Lung (tissue), 12 donors: Measurements from ENCODE around the gene SLC26A3. TPM values are rescaled to one million over a fixed set of nuclear protein-coding genes. Genes with fewer than 3 reads are reported as not detected.
A peak's percentile ranks its signal among the peaks of the same experiment; 100 is the strongest.

ENCODE experiments used
- ATAC-seq: fragments of 200-7000 bp; cut with Tn5 transposase; one replicate; pipeline ENCODE4 v1.9.1; 2020; ENCODE audit warnings: moderate number of reproducible peaks; ENCODE audit not compliant: insufficient read depth, low FRiP score
- DNase-seq, 3 donors: peaks; one replicate each; pipeline ENCODE4 v3.0.0-alpha.2; 2013 to 2017
- H3K27ac ChIP-seq, 2 donors: one replicate each; pipeline ENCODE4 v1.5.1; 2013; ENCODE audit warnings: mild to moderate bottlenecking in 2 of 2, moderate library complexity in 2 of 2, control low read depth in 1 of 2, inconsistent platforms in 1 of 2, low read depth in 1 of 2, low read length in 1 of 2
- H3K27me3 ChIP-seq, 3 donors: one replicate each; pipeline ENCODE4 v1.5.1; 2013; ENCODE audit warnings: low read length in 2 of 3; ENCODE audit not compliant: control insufficient read depth in 3 of 3, insufficient read depth in 3 of 3
- H3K36me3 ChIP-seq, 4 donors: one replicate each; pipeline ENCODE4 v1.5.1; 2013; ENCODE audit warnings: low read length in 4 of 4, mild to moderate bottlenecking in 1 of 4, moderate library complexity in 1 of 4; ENCODE audit not compliant: control insufficient read depth in 4 of 4, insufficient read depth in 4 of 4
- H3K4me1 ChIP-seq, 5 donors: one replicate each; pipeline ENCODE4 v1.5.1; 2013; ENCODE audit warnings: low read length in 5 of 5, mild to moderate bottlenecking in 2 of 5, moderate library complexity in 1 of 5; ENCODE audit not compliant: control insufficient read depth in 5 of 5, insufficient read depth in 5 of 5
- H3K4me3 ChIP-seq: one replicate; pipeline ENCODE4 v1.5.1; 2013; ENCODE audit warnings: mild to moderate bottlenecking, control low read depth, moderate library complexity
- H3K9ac ChIP-seq, 2 donors: one replicate each; pipeline ENCODE4 v1.5.1; 2013; ENCODE audit warnings: low read length in 2 of 2, control low read depth in 1 of 2; ENCODE audit not compliant: insufficient read depth in 1 of 2
- H3K9me3 ChIP-seq, 4 donors: one replicate each; pipeline ENCODE4 v1.5.1; 2013; ENCODE audit warnings: low read length in 3 of 4, mild to moderate bottlenecking in 1 of 4, moderate library complexity in 1 of 4; ENCODE audit not compliant: control insufficient read depth in 4 of 4, insufficient read depth in 3 of 4
- WGBS, 2 donors: extraction: QIAGEN DNeasy Blood & Tissue Kit; methylation state at CpG; one replicate each; pipeline ENCODE4 v1.1.7; 2013; 5-methylcytosine and 5-hydroxymethylcytosine counted together
- polyA plus RNA-seq, 2 donors: library from polyadenylated mRNA; stranded (reverse); fragments of 200-250 nt; gene quantifications; one replicate each; pipeline ENCODE4 v1.2.1, GENCODE V29; 2013
- total RNA-seq, 2 donors: library from RNA; depleted of rRNA in 1 of 2; stranded (reverse); fragments of >200 nt in 1 of 2; gene quantifications; one replicate each; pipeline ENCODE4 v1.2.1, GENCODE V29; 2014 to 2021
- TF ChIP-seq, protein P1 (sequence below): IDR thresholded peaks from 2 replicates; pipeline ENCODE4 v1.5.1; 2012; ENCODE audit warnings: mild to moderate bottlenecking; ENCODE audit errors: control extremely low read depth, extremely low read depth
- donor health status: control.
- donor health status: control.
- donor health status: Bipolar disorder and iron deficiency.
- donor health status: healthy.
- donor health status: DM: yes; HTN: yes; CAD: no.

The SLC26A3 gene
- total and polyA plus RNA-seq, 4 donors: 0.28 to 0.31 TPM; not detected in 2

GRCh38 chr7:107788662-107789061 is 14.4 kb downstream of the SLC26A3 start:
- no peak overlapping the region for H3K9ac ChIP-seq
- H3K9me3 ChIP-seq: no peaks in the 10 kb centered on the region
- TF ChIP-seq, protein P1, sequence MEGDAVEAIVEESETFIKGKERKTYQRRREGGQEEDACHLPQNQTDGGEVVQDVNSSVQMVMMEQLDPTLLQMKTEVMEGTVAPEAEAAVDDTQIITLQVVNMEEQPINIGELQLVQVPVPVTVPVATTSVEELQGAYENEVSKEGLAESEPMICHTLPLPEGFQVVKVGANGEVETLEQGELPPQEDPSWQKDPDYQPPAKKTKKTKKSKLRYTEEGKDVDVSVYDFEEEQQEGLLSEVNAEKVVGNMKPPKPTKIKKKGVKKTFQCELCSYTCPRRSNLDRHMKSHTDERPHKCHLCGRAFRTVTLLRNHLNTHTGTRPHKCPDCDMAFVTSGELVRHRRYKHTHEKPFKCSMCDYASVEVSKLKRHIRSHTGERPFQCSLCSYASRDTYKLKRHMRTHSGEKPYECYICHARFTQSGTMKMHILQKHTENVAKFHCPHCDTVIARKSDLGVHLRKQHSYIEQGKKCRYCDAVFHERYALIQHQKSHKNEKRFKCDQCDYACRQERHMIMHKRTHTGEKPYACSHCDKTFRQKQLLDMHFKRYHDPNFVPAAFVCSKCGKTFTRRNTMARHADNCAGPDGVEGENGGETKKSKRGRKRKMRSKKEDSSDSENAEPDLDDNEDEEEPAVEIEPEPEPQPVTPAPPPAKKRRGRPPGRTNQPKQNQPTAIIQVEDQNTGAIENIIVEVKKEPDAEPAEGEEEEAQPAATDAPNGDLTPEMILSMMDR: no peak
- no peaks in the 10 kb centered on the region for H3K36me3 ChIP-seq
- no peaks in the 10 kb centered on the region for H3K4me1 ChIP-seq
- WGBS, 2 donors: 77 to 87% methylated on average over 3 of the region's 3 CpGs
- no peak for ATAC-seq
- H3K4me3 ChIP-seq: no peak overlapping the region
- no peak overlapping the region for H3K27ac ChIP-seq
- DNase-seq: no peak
- no peaks in the 10 kb centered on the region for H3K27me3 ChIP-seq

- Histone ChIP-seq H3K9ac (no peak overlapping the region), H3K27ac (no peak overlapping the region), H3K9me3 (no peaks in the 10 kb centered on the region), H3K4me3 (no peak overlapping the region), H3K36me3 (no peaks in the 10 kb centered on the region), H3K27me3 (no peaks in the 10 kb centered on the region), H3K4me1 (no peaks in the 10 kb centered on the region)
- ATAC-seq: no peak
- TF ChIP-seq, protein P1: no peak
- 80 to 100% methylated on average over 1 of the region's 1 CpG for WGBS, 2 donors
- no peak for DNase-seq
These were observed 14.8 kb downstream of the SLC26A3 start for GRCh38 chr7:107788216-107788615.

GRCh38 chr7:107785926-107786325 is 17.1 kb downstream of the SLC26A3 start:
- Histone ChIP-seq H3K27me3 (no peaks in the 10 kb centered on the region), H3K4me3 (no peak overlapping the region), H3K4me1 (no peaks in the 10 kb centered on the region), H3K9me3 (no peaks in the 10 kb centered on the region), H3K27ac (no peak overlapping the region), H3K36me3 (no peaks in the 10 kb centered on the region), H3K9ac (no peak overlapping the region)
- TF ChIP-seq, protein P1: no peak
- 41 to 46% methylated on average over 2 of the region's 2 CpGs for WGBS, 2 donors
- peak in 1 of 3 donors; percentile 12 for DNase-seq
- no peak for ATAC-seq

GRCh38 chr7:107785170-107785569 is 17.9 kb downstream of the SLC26A3 start:
- H3K4me1 ChIP-seq: no peaks in the 10 kb centered on the region
- DNase-seq (no peak), ATAC-seq (no peak)
- no peaks in the 10 kb centered on the region for H3K27me3 ChIP-seq
- H3K9me3 ChIP-seq: no peaks in the 10 kb centered on the region
- H3K9ac ChIP-seq: no peak overlapping the region
- H3K27ac ChIP-seq: no peak overlapping the region
- TF ChIP-seq, protein P1: no peak
- no peaks in the 10 kb centered on the region for H3K36me3 ChIP-seq
- no peak overlapping the region for H3K4me3 ChIP-seq
- 74 to 86% methylated on average over 2 of the region's 2 CpGs for WGBS, 2 donors
